HTERT RPE-1 (cell line): ENCODE data around the gene EPHA7.

Experiments used
- in situ Hi-C: fragments of 300-500 bp; cut with MboI; formaldehyde crosslinking; loops from 4 replicates; pipeline ENCODE4 v1.14.3; 2020; ENCODE audit warnings: low sequenced_read_pairs

EPHA7 gene

DNA sequence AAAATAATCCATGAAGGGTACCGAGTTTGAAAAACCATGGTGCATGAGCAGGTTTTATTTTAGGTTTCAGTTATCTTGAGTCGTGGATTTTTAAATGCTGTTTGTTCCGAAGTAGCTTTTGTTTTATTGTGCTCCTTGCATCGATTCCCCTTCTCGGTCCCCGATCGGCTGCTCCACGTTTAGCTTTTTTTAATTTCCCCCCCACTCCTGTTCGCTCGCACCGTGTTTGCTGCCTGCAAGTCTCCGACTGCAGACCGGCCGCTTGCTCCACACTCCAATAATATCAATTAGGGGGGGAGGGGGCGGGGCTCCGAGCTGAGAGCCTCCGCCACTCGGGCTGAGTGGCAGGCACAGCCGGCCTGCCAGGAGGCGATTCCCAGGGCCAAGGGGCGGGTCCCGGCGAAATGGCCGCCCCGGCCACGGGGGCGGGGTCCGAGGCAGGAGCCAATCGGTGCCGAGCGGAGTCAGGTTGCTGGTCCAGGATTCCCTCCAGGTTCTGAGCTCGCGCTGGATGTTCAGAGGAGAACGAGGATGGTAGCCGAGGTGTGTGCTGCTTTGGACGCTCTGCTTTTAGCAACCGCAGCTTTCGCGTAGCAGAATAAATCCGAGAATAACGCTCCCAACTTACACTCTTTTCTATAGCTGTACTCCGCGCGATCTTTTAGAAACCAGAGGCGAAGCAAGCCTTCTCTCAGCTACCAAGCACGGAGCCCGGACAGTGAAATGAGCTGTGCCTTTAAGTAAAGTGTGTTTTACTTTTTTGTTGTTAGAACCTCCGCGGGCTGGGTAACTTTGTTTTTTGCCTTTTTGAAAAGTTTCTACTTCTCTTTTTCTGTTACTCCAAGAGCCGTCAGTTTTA, at the start of gene EPHA7:
Gene EPHA7, minus strand, starts transcription at position 256 of the 859 bp plus-strand sequence. Its CDS starts 218 bp downstream, at position 38.
- in situ Hi-C loops, result no loop called here

DNA sequence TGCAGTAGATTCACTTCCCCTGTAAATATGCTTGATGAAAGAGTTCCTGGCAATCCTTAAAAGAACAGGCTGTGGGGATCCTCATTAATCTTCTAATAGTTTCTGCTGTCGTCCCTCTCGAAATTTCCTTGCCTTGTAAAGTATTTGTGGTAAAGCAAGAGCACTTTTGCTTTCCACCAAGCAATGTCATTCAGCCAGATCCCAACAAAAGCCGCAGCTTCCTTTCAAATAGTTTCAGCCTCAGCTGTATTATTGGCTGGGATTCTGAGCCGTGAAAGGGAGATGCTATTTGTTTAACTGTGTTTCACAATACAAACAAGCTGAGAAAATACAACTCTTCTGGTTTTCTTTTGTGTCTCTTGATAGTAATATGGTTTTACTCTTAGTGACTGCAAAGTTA, 48.9 kb upstream of the EPHA7 start:
- in situ Hi-C loops, result no loop called here

DNA sequence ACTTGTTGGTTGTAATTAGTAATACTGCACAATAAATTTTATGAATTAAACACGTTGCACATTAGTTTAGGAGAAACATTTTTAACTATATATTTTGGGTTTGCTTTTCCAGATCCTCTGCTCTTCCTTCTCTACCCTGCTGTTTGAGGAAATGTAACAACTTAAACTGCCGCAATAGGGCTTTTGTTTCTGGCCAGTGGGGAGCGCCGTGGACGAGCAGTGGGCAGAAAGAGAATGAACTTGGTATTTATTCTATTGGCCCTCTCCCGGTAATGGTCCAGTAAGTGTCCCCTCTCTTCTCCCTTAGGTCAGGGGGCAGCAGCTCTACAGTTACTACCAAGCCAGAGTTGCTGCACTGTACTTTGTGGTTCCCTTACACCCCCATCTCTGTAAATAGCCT, 35.2 kb upstream of the EPHA7 start:
- in situ Hi-C loops, result no loop called here

DNA sequence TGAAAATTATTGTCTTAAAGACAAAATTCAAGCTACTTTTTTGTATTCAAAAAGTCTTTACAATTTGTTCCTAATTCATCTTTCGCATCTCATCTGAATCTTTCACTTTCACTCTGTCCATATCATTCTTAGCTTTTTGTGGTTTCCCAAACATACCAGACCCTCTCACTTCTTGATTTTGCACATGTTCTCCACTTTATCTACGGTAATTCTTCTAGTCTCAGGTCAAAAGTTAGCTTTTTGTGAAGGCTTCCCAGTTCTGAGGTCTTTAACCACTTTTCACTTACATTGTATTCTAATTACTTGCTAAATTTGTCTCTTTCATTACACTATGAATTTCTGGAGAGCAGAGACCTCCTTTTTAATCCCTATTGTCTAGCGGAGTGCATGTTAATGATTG, 34.6 kb upstream of the EPHA7 start:
- in situ Hi-C loops, result no loop called here

DNA sequence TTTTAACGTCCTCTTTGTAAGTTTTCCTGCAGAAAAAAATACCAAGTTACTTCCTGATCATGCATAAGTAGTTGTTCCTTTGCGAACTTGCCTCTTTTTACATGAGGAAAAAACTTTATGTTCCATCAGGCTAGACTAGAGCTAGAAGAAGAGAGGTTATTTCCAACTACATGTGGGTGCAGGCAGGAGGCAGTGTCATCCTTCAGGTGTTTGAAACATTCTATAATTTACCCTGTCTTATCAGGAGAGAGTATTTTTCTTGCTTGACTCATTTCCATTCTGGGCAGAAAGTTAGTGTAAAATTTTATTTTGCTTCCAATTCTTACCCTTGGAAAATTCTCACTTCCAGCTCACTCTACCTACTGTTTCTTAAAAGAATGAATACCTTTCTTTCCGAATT, 28.5 kb upstream of the EPHA7 start:
- in situ Hi-C loops, result no loop called here

DNA sequence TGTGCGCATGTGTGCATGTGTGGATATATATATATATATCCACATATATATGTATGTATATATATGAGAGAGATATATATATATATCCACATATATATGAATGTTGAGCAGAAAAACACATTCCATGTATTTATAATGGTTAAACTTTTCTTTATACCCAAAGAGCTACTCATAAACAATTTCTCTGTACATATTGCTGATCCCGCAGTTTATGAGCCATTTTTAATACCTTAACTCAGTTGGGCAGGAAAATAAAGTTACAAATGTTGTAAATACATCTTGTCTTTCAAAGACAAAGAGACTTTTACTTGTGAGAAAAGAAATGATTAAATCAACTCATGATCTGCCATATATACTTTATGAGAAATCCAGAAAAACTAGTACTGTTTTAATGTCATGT, 18.1 kb upstream of the EPHA7 start:
- in situ Hi-C loops, result no loop called here

DNA sequence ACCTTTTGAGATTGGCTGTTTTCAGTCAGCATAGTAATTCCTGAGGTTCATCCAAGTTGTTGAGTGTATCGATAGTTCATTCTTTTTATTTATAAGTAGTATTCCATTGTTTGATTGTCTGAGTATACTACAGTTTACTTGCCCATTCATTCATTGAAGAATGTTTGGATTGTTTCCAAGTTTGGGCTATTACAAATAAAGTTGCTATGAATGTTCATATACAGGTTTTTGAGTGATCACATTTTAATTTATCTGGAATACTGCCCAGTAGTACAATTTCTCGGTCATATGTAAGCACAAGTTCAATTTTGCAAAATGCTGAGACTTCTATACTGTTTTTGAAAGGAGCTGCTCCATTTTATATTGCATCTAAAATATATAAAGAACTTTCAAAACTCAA, 14.2 kb upstream of the EPHA7 start:
- in situ Hi-C loops, result no loop called here

DNA sequence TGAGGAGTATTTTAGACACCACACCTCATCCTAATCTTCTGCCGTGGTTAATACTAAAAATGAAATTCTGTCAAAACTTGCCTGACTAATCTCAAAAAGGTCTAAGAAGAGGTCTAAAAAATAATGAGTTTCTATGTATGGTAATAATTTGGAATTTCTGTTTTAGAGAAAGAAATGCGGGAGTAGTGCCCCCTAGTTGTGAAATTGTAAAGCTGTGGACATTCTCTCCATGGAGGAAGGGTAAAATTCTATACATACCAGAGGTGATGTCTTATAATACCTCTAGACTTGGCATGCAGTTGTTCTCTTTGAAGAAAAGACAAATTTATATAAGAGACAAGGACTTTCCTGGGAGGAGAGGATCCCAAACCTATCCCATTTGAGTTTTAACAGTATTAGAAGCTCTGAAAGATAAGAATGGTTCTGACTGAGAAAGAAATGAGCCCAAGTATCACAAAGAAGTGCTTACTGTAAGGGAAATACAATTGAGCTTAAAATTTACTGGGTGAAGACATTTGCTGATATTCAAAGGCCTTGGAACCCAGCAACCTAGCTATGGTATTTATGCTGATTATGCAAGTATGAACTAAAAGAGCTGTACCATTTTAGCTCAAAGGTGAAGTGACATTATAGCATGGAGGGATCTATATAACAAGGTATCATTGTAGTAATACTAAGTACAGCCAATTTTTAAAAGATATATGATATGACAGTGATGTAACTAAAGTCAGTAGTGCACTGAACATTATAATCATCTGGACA, 5.1 kb upstream of the EPHA7 start:
- in situ Hi-C loops, result no loop called here

DNA sequence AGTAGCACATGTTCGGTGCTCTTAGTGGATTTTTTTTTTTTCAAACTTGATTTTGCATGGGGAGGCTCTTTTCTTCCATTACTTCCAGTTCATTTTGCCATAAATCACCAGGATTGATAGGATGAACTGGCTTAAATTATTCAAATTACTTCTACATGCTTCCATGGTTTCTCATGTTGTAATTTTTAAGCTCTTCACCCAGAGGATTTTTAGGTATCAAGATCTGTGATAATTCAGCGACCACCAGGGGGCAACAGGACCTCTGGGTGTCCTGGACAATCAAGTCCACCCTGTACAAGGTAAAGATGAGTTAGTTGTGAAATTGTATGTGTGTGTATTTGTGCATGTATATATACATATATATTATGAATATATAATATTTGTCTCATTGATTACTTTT, 4.2 kb upstream of the EPHA7 start:
- in situ Hi-C loops, result no loop called here

DNA sequence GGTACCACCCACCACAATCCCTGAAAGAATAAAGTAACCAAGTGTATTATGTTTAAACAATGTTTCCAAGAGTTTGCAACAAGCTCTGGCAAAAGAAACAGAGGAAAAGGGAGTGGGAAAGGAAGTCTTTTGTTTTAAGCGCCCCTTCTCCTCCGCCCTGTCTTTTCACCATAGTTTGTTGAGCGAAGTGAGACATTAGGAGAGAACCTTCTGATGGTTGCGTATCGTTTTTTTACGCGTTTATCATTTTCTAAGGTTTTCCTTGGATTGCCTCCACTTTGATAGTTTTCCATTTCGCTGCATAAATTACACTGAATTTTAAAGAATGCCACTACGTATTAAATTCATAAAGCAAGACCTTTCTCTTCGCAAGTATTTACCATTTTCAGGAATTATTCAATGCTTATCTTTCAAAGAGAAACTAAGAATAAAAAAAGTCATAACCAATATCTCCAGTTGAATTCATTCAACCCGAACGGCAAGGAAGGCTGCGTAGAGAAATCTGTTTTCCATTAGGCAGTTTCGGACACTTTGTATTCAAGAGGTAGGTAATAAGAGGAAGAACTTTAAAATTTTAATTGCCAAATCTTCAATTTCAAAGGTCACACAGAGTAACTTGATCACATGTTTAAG, 920 bp upstream of the EPHA7 start:
- in situ Hi-C loops, result no loop called here

DNA sequence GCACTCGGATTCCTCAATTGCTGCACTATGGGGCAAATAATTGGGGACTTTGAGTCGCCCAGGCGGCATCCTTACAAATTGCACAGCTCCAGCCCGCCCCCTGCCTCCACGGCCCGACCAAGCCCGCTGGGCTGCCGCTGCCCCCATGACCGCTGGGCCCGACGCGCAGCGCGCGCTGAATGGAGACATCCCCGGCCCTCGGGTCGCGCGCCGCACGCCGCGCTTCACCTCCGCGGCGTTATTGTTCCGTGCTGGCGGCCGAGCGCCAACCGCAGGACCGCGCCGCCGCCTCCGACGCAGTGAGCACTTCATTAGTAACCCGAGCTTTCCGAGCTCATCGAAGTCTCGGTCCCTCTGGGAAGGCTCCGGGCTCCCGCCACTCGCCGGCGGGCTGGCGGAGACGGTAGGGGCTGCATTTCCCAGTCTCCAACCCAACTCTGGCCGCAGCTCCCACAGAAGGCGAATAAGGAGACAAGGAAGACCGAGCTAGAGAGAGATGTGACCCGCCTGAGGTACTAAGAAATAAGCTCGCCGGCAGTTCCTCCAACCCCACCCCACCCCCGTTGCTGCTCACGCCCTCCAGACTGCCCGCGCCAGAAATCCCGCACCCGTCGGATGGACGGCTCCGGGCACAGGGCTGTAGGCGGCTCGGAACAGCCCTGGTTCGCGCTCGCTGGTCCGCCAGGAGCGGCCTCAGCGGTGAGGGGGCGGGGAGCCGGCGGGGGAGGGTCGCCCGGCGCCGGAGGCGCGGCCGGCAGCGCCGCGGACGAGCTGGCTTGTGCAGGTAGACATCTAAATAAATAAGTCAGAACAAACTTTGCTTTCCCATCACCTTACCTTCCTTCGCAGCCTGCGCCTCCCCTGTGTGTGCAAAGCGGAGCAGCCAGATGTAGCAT, 703 bp downstream of the EPHA7 start:
- in situ Hi-C loops, result no loop called here

DNA sequence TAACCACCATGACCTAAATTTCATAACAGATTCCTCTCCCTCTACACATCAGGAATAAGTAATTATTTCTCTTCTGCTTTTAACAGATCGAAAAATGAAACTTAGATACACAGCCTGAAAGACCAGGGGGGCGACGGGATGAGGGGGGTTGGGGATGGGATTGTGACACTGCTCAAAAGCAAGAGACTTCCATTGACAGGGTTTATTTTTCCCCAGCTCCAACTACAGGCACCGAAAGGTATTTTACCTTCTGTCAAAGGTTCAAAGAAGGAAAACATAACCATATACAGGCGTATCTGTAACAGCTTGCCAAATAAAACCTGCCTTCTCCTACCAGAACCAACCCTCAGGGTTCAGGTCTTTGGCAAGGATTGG, 1.3 kb downstream of the EPHA7 start:
- in situ Hi-C loops, result no loop called here

DNA sequence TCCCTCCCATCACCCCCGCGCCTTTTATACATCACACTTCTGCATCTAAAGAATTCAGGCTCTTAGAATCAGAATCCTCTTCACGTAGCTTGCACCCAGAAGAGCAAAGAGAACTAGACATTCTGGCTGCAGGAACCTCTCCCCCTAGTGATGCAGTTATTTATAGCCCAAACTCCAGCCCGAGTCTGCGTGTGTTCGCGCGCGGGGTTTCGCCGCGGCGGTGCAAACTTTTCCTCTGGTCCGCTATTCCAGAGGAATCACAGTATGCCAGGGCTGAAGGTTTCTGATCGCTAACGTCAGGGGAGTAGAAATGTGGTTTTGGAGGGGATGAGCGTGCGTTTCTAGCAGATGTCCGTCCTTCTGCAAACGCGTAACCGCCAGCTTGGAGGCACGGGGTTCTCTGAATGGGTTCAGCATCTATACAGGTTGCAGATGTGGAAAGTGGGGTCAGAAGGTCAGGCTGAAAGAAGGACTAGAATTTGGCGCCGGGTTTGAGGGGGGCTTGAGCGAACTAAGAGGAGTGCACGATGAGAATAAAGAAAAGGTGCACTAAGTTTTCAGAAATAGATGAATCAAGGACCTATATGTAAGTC, 1.8 kb downstream of the EPHA7 start:
- in situ Hi-C loops, result no loop called here

DNA sequence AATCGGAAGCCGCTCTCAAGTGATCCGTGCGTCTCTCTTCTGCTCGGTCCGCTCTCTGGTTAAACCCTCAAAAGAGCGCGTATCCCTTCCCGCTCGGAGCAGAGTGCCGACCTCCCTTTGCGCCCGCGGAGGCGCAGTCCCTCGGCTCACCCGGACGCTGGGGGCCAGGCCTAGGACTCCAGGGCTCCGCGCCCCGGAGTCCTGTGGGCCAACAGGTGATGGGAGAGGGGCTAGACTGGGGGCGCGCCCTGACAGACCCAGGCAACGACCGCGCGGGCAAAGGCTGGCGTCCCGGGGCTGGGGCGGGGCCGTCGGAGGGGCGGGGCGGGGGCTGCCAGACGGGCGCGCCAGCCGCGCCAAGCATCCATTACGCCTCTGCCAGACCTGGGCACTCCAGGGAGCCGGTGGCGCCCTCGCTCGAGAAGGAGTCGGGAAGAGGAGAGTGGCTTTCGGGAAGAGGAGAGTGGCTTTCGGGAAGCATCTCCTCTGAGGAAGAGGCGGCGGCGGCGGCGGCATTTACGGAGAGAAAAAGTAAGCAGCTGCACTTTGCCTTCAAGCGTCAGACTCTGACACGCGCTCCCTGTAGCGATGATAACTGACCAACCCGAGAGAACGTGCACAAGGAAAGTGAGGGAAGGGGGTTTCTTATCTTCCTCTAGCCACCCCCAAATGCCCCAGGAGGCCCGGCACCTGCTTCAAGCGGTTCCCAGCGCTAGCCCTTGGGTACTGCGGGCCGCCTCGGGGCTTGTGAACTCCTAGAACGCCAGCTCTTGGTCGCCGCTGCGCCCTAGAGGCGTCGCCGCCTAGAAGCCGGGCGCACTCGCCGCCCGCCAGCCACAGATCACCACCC, 2.6 kb downstream of the EPHA7 start:
- in situ Hi-C loops, result no loop called here

DNA sequence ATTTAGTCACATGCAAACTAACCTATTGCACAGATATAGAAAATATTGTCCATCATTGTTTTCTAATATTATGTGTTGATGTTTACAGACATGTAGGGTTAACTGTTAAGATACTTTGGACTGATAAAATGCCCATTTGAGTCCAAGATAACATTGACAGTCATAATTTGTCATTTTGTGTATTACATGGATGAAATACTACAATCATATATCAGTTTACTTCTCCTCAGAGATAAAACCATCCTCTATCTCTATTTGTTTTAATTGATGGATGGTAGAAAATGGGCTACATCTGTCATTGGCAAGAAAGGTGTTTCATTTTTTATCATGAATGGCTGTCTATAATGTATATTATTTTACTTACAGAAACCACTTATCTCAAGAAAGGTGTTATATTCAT, 6.2 kb downstream of the EPHA7 start:
- in situ Hi-C loops, result no loop called here

DNA sequence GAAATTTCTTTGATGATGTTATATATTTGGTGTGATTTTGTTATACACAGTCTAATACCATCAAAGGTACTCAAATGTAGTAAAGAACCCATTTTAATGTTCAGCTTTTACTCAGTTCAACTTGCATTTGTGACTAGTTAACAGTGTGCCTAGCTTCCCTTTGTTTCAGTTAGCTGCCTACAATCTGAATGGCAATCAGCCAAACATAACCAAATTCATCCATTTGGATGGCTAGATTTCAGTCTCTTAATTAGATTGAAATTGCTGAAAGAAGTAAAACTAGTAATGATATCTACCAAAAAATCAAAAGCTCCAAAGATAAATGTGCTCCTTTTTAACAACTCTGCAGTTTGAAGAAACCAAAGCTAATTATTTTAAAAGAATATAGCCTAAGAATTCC, 6.9 kb downstream of the EPHA7 start:
- in situ Hi-C loops, result no loop called here

DNA sequence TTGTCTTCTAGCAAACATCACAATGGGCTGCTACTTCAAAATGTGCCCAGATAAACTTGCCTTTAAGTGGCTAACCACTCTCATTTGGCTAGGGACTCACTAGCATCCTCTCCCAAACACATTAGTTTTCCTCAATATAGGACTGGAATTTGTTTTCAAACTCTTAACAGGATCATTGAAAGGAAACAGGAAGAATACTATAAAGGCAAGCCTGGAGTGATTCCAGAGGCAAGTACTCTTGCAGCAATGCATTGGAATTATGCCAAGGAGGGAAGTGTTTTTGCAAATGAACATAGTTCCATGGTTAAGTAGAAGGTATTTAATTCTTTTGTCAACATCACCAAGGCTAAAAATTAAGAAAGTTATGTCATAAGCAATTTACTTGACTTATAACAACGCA, 12.2 kb downstream of the EPHA7 start:
- in situ Hi-C loops, result no loop called here

DNA sequence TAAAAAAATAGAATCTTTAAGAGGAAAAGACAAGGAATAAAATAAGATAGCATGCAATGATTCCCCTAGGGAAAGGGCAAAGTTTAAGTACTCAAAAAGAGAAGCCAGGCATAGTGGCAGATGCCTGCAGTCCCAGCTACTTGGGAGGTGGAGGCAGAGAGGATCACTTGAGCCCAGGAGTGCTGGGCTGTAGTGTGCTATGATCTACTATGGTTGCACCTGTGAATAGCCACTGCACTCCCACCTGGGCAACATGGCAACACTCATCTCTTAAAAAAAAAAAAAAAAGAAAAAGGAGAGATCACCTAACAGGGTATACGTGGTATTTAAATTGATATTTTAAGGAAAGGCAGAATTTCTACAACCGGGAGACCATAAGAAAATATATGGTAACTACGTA, 16.0 kb downstream of the EPHA7 start:
- in situ Hi-C loops, result no loop called here

DNA sequence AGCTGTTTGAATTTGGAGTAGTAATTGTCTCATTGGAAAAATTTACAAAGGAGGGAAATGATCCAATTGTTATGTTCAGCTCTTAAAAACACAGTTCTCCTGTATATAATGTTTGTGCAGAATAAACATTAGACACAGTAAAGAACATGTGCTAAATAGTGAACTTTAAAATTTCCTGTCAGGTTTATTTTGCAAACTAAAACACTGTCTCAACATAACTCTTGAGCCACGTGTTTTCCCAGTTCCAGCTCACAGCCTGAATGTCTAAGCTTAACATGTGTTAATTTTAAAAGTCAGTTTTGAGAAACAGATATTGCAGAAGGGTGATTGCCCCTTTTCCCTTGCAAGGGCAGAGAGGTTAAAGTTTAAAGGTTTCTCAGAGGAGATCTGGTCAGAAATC, 20.6 kb downstream of the EPHA7 start:
- in situ Hi-C loops, result no loop called here

DNA sequence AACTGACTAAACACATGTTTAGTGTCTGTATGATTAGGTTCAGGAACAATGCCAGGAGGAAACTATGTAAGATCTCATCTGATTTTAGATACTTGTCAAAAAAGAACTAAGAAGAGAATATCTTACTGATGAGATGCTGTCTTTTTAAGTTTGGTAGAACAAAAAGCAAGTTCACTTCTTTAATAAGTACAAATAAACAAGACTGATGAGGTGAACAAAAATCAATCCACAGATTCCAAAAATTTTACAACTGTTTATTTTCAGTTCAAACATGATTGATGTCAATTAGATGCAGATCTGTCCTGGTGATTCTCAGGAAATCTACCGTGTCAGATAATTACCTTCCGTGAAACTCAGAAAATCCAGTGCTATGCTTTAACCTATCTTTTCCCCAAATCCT, 24.9 kb downstream of the EPHA7 start:
- in situ Hi-C loops, result no loop called here
